Cerebellar cortex (tissue), 1 donor: ENCODE measurements around the gene TAS1R1.
"Not testable (repeated sequence)": the region's sequence is repeated elsewhere in the genome, so short reads cannot be mapped to it uniquely, and the experiment has no call there.

ENCODE experiments used
- DNase-seq: peaks from one replicate; pipeline ENCODE4 v3.0.0-alpha.2; 2015; ENCODE audit warnings: low spot score

TAS1R1 gene

DNA sequence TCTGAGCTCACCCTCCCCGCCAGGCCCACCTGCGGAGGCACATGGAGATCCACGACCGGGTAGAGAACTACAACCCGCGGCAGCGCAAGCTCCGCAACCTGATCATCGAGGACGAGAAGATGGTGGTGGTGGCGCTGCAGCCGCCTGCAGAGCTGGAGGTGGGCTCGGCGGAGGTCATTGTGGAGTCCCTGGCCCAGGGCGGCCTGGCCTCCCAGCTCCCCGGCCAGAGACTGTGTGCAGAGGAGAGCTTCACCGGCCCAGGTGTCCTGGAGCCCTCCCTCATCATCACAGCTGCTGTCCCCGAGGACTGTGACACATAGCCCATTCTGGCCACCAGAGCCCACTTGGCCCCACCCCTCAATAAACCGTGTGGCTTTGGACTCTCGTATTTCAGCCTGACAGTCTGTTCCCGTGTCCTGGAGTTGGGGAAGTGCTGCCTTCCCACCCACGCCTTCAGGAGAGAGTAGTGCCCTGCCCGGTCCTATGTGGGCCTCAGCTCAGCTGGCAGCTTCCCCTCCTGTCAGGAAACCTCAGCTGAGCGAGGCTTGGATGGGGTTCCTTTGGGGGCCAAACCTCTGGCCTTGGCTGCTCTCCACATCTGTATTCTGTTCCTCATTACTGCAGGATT lies 33.9 kb downstream of the TAS1R1 start:
- no peak for DNase-seq

DNA sequence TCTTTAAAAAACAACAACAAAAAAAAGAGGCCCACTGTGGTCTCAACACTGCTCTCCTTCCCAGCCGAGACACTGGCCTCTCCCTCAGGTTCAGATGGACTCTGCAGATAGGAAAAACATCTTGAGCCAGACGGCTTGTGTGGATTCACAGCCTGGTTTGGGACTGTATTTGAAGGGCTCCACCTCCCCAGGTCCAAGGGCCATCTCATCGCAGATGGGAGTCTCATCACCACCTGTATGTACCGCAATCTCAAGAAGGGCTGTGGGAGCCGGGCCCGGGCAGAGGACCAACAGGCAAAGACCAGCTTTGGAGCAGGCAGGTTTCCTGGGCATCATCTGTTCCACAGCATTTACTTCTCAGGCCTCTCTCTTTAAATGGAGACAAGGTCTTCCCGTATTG lies 34.9 kb downstream of the TAS1R1 start:
- no peak for DNase-seq

DNA sequence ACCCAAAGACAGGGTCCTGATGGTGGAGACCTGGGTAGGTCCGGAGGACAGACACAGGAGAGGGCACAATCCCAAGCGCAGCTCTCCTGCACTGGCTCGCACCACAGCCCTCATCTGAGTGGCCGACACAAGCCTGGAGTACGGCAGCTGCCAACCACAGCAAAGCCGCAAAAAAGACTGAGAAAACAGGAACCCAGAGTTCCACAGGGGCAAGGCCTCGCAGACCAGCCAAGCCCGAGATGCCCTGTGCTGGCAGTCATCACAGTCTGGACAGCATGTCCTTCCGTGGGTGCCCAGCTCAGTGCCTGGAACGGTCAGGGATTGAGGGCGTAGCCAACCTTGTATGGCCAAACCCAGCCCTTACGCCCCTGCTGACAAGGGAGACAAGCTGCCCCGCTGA lies 36.1 kb downstream of the TAS1R1 start:
- DNase-seq: no peak

DNA sequence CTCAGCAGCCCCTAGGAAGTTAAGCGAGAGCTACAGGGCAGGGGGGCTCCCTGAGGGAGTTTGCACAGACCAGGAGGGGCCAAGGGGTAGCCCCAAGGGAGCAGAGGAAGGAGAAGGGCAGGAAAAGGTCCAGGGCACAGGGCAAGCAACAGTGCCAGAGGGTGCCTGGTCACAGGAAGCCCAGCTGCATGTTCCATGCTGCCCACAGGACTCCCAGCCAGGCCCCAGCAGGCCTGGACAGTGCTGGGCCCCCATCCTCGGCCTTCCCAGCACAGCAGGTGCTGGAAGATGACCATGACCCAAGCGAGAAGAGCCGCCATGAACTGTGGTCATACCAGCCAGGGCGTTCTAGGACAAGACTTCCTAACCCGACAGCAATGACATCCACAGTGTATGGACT lies 36.5 kb downstream of the TAS1R1 start:
- no peak for DNase-seq

DNA sequence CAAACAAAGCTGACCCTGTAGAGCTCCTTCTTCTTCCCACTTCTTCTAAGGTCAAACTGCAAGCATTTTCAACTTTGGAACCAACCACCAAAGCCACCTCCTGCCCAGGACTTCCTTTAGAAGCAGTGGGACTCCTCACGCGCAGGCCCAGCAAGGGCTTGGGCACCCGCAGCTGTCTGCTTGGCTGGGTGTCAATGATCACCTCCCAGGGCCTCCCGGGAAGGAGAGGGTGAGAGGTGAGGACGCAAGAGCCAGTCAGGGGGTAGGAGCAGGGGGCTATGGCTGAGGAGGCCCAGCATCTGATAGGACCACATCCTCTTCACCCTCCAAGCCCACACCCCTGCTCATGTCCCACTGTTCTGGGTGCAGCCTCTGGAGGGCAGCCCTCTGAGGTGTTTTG lies 37.3 kb downstream of the TAS1R1 start:
- DNase-seq: no peak

DNA sequence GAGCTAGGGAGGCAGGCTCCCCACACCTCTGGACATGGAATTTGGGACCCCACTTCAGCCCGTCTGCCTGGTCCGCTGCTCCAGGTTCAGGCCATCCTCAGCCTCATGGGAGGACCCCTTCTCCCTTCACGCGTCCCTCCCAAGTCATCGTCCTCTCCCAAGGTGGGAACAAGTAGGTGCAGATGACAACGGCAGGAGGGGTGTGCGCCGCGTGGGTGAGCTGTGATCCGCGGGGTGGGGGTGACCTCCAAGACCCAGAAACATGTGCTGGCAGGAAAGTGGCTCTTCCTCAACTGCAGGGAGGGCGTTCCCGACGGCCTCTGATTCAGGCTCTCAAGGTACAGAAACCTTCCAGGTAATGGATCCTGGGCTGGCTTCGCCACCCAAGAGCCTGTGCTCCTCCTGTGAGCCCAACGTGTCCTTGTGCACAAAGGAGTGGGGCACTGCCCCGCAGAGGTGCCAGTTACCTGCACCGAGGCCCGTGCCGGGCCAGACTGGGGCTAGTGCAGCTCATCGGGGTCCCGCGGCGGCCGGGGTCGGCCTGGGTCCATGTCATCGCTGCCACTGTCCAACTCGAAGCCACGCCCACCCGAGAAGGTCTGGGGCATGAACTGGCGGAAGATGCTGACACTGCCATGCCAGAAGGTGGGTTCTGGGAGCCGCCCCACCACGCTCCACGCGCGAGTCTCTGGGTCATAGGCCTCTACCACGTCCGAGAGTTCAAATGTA lies 37.9 kb downstream of the TAS1R1 start:
- DNase-seq: no peak

DNA sequence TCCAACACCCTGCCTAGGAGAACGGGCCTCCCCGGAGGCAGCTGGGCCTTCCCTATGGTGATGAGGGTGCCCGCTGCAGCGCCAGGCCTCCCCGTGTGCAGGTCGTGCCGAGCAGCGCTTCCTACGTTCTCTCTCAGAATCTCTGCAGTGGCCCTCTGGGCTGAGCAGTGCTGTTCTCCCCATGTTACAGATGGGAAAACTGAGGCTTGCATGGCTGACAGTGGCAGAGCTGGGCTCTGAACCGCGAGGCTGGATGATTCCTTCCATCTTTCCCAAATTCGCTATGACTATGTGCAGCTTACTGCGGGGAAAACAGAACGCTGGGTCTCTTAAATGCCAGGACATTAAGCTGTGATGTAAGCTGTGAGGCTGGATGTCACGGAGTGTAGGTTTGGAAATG lies 38.7 kb downstream of the TAS1R1 start:
- no peak for DNase-seq

DNA sequence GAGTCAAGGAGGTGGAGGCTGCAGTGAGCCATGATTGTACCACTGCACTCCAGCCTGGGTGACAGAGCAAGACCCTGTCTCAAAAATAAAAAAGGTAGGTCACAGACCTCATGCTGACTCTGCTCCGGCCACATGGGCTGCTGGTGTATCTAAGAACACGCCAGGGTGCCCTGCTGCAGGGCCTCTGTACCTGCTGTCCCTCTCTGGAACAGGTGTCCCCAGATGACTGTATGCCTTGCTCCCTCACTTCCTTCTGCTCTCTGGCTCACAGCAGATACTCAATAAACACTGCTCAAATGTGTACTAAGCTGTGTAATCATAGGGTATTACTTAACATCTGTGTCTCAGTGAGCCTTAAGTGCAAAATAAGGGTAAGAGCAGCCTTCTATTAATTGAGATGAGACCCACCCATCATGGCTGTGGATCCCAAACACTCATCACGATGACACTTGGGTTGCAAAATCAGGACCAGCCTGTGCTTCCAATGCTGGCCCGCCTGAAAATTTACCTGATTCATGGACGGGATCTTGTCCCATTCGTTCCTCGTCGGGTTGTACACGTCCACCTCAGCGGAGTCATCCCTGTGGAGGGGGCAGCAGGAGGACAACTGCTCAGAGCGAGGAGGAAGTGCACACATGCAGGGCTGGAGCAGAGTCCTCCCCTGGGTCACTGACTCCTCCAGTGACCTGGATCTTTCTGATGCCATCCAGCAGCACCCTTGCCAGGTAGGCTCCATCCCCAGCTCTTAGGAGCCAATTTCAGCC lies 40.1 kb downstream of the TAS1R1 start:
- no peak for DNase-seq

DNA sequence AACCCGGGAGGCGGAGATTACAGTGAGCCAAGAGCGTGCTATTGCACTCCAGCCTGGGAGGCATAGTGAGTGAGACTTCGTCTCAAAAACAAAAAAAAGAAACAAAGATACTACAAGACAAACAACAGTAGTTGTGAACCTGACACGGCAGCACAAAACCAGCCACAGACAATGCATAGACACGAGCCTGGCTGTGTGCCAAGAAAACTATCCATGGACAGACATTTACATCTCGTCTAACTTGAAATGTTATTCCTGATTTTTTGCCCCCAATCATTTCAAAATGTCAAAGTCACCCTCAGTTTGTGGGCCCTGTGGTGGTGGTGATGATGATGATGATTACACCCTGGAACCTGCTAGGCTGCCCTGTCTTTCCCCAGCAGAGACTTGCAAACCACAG lies 41.2 kb downstream of the TAS1R1 start:
- DNase-seq: no peak

DNA sequence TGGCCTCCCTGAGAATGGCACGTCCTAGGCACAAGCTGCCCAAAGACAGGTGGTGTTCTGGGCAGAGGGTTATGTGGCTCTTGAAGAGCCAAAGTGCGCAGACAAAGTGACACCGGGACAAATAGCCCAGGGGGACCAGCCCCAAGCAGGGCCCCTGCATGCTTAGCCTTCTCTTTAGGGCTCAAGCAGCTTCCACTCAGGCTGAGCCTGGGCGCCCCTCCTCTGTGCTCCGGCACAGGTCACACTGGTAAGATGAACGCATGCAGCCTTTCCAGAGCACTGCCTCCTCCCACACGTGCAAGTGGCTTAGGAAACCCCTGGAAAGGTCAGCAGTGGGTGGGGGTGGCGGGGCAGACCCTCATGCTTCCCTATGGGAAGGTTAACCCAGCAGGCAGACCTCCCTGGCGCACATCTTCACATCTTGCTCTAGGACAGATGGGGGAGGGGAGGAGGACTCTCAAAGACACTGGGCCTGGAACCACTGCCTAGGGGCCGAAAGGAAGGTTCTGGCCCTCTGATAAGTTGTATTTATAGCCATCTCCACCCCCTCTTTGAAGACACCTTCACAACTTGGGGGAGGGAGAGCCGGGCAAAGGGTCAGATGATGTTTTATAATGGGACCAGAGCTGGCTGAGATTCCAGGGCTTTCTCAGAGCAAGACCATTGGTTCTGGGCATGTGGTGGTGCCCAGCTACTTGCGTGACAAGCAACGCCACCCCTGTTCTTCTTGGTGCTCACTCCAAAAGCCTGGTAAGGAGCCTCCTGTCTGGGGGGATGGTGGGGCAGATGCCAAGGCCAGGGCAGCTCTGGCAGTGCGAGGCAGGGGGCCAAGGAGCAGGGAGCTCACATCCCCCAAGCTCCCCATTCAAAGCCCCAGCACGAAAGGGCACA lies 42.0 kb downstream of the TAS1R1 start:
- no peak for DNase-seq

DNA sequence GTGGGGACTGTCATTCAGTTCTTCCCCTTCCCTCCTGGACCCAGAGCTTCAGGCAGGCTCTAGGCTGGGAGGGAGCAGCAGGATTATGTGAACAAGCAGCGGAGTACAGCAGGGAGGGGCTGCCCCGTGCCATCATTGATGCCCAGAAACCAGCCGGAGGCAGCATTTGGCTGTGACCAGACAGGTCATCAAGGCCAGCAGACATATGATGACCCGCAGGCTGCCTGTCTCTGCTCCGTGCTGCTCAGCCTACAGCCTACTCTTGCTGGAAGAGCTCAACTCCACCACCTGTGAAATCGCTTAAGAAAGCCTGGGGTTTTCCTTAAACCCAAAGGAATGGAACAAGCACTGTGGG lies 42.6 kb downstream of the TAS1R1 start:
- DNase-seq: no peak

DNA sequence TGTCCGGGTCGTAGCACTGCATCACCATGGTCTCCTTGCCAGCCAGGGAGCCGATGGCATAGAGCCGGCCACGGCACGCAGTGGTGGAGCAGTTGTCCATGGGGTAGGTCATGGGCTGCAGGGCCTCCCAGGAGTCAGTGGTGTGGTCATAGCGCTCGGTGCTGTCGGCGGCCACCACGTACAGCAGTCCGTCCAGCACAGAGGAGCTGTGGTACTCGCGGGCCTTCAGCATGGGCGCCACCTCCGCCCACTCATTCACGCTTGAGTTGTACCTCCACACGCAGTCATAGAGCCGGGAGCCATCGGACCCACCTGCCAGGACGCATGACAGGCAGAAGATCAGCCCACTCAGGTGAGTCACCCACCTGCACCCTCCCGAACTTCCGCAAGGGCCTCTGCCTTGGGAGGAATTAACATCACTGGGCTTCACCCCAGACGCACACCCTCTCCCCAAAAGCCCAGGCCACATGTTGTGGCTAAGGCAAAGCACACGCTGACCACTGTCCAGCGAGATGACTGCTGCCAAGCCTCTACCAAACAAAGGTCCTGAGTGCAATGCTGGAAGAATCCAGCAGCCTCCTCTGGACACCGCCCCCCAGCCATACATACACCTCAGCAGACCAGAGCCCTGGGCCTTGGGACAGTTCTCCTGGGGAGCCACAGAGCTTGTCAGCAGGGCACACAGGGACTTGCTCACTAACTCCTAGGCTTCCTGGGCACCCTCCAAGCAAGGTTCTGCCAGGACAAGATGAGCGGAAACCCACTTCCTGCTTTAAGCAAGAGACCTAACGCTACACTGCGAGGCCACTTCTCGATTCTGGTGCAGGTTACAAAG lies 44.3 kb downstream of the TAS1R1 start:
- DNase-seq: no peak

DNA sequence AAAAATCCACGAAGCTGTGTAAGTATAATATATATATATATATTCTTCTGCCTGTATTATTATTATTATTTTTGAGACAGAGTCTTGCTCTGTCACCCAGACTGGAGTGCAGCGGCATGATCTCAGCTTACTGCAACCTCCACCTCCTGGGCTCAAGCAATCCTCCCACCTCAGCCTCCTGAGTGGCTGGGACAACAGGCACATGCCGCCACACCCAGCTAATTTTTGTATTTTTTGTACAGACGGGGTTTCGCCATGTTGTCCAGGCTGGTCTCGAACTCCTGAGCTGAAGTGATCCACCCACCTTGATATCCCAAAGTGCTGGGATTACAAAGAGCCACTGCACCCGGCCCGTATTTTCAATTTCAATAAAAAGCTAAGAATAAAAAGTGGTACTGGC lies 44.9 kb downstream of the TAS1R1 start:
- not testable (repeated sequence) for DNase-seq

DNA sequence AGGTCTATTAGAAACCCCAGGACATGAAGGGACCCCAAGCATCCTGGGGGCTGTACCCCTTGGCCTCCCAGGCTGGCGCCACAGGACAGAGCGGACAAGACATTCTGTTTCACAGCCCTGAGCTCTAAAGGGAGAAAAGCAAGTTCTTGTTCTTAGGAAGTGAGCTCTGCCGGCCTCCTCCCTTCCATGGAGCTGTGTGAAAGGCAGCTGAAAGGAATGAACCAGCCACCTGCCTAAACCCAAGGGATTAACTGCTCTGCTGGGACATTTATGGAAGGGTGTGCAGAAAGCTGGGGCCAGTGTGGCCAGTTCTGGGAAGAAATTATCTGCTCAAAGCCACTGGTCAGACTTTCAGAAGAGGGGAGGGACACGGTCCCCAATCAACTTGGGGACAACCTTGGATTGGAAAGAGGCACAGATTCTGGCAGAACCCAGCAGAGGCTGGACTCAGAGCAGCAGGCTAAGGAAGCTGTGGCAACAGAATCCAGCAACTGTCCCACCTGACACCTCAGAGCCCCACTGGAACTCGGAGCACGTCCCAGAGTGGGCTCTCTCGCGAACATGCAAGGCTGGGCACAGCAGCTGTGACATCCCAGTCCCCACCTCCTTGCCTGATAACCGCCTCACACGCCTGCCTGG lies 45.4 kb downstream of the TAS1R1 start:
- DNase-seq: no peak

DNA sequence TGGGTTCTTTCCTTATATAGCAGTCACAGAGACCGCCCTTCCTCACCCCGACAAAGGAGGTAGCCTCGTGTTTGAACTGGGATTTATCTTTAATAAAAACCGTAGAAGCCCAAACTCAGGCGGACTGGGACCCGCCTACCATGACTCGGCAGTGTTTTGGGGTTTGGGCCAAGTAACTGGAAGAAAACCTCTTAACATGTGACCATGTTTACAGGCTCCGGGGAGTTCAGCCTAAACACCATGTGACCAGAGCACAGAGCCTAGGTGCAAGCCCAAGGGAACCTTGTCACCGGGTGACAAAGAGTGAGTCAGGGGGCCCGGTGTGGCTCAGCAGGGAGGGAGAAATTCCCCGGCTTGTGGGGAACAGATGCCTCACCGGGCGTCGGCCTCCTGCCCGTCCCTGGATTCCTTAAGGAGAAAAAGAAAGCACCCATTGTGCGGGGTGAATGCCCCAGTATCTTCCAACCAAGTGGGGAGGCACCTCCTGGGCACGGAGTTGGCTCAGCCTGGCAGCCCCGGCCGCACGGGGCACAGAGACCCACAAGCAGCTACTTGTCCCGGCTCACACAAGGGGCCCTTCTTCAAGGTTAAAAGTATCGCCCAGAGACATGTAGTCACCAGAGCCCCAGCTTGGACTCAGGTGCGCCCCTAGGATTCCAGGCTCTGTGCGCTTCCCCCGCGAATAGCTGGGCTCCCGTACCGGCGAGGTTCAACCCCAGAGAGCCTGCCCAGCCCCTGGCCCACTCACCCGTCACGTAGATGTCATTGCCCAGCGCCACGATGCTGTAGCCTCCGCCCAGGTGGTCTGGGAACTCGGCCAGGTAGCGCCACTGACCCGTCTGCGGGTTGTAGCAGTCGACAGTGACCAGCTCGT lies 46.2 kb downstream of the TAS1R1 start:
- DNase-seq: peak; percentile 74

DNA sequence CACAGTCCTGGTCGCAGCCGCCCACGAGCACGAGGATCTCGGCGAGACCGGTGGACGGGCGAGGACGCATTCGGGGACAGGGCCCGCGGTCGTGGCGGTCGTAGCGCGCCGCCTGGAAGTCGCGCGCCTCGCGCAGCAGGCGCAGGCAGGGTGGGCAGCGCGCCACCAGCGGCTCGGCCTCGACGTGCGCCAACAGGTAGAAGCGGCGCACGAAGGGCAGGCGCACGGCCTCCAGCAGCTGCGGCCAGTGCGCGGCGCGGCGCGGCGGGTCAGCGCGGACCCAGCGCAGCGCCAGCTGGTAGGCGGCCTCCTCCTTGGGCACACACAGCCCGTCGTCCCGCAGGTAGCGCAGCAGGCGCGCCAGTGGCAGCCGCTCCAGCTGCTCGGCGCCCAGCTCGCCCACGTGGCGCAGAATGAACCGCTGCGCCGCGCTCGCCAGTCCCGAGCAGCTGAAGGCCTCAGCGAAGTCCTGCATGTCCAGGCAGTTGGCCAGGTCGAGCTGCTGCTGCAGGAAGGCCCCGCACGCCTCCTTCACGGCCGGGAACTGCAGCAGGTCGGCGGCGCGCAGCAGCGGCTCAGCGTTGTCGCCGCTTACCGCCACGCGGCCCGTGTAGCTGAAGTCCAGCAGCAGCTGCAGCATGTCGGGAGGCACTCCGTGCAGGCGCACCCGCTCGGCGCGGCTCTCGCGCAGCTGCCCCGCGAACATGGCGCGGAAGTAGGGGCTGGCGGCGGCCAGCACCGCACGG lies 47.0 kb downstream of the TAS1R1 start:
- DNase-seq: no peak

DNA sequence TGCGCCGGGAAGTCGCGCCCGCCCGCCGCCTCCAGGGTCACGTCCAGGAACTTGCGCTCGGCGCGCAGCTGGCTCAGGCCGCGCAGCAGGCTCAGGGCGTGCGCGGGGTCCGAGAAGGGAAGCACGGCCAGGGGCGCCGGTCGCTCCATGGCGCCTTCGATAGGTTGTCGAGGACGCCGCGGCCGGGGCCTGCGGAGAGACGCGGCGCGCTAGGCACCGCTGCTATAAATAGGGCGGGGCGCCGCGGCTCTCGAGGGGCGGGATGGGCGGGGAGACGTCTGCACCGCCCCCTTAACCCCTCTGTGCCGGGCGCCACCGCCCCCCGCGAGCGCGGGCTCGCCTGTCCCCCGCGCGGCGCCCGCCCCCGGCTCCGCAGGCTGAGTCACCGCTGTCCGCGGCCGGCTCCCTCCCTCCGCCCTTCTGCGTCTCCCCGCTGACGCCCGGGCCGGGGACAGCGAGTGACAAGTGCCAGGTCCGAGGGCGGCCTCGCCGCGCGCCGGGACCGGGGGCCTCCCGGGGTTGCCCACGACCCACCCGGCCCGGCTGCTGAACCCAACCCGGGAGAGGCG lies 47.6 kb downstream of the TAS1R1 start, which contains the start of gene KLHL21:
TSS of gene KLHL21 (minus strand) at position 201 of the 569 bp plus-strand sequence. CDS start at position 149, 52 bp downstream.
- peak; percentile 72 for DNase-seq

DNA sequence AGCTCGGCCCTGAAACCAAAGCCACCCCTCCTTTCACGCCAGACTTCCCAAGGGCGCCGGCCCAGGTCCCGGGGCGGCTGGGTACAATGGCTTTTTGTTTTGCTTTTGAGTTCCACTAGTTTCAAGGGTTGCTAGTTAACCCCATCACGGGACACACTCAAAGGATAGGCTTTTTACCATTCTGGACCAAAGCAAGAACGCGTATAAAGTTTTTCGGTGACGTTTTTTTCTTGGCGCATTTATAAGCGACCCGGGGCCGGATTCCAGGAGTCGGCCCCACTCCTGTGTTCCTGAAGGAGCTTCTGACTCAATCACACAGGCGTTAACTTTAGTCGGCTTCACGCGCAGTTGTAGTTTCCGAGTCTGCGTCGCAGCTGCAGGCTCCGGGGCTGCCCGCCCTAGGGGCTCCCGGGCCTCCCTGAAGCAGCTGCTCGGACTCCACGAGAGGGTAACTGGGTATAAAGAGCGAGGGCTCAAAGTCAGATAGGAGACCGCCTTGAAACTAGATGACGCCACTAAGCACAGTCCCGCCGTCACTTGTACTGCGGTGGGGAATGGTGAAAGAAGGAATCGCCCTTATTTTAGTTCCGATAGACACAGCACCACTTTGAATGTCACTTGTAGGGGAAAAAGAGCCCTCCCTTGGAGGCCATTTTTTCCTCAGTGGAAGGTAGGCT lies 48.3 kb downstream of the TAS1R1 start:
- DNase-seq: peak; percentile 77
